ENCODE results near the gene DLG5. TPM values are rescaled to one million over a fixed set of nuclear protein-coding genes. Genes with fewer than 3 reads are reported as not detected.

DLG5 gene
- total and polyA plus RNA-seq, 2 experiments from 2014 or later, result 15.5 to 29.3 TPM

GRCh38 chr10:77971804-77972144 lies 45.2 kb upstream of the DLG5 start:
- Histone ChIP-seq H3K9me3 (ENCODE audit: low read depth) (no peaks in the 10 kb centered on the region), H3K36me3 (replicated peaks; ENCODE audit: insufficient read depth, low read depth) (no peaks in the 10 kb centered on the region), H3K27ac (peak overlapping the region; percentile 83), H3K79me2 (no peaks in the 10 kb centered on the region), H3K4me3 (no peak overlapping the region), H3K4me1 (ENCODE audit: insufficient read depth) (peaks cover 11% of the 10 kb centered on the region), H2AFZ (no peak overlapping the region), H3K27me3 (no peaks in the 10 kb centered on the region), H3K4me2 (peak overlapping the region; percentile 38), H4K20me1 (ENCODE audit: insufficient read depth, poor library complexity, severe bottlenecking) (no peaks in the 10 kb centered on the region), H3K9me2 (replicated peaks; ENCODE audit: insufficient read depth) (no peaks in the 10 kb centered on the region)
- 90% methylated on average over 3 of the region's 3 CpGs for WGBS (ENCODE audit: low lambda C conversion rate, missing lambda C conversion rate)
- TF ChIP-seq EZH2phosphoT487 (IDR thresholded peaks at IDR 0.05; ENCODE audit: low read depth, severe bottlenecking, unreplicated experiment) (no peak), EZH2 (IDR thresholded peaks at IDR 0.05; ENCODE audit: borderline replicate concordance) (no peak)
- no peak for DNase-seq (ENCODE audit: low spot score)

- Histone ChIP-seq H3K79me2 (no peaks in the 10 kb centered on the region), H3K9me3 (ENCODE audit: low read depth) (no peaks in the 10 kb centered on the region), H3K27ac (peak overlapping the region; percentile 83), H4K20me1 (ENCODE audit: insufficient read depth, poor library complexity, severe bottlenecking) (no peaks in the 10 kb centered on the region), H3K27me3 (no peaks in the 10 kb centered on the region), H2AFZ (peak overlapping the region; percentile 21), H3K4me2 (peak overlapping the region; percentile 55), H3K9me2 (replicated peaks; ENCODE audit: insufficient read depth) (no peaks in the 10 kb centered on the region), H3K4me3 (no peak overlapping the region), H3K36me3 (replicated peaks; ENCODE audit: insufficient read depth, low read depth) (no peaks in the 10 kb centered on the region), H3K4me1 (ENCODE audit: insufficient read depth) (peaks cover 11% of the 10 kb centered on the region)
- DNase-seq (ENCODE audit: low spot score), result peak; percentile 86
- 32% methylated on average over 7 of the region's 7 CpGs for WGBS (ENCODE audit: low lambda C conversion rate, missing lambda C conversion rate)
- TF ChIP-seq EZH2phosphoT487 (IDR thresholded peaks at IDR 0.05; ENCODE audit: low read depth, severe bottlenecking, unreplicated experiment), result no peak
- TF ChIP-seq CTCF (IDR thresholded peaks at IDR 0.05; ENCODE audit: poor library complexity), result no peak
- TF ChIP-seq EZH2 (IDR thresholded peaks at IDR 0.05; ENCODE audit: borderline replicate concordance), result no peak
Measured at GRCh38 chr10:77970869-77971803, 44.6 kb upstream of the DLG5 start.

GRCh38 chr10:77969114-77969513 lies 42.6 kb upstream of the DLG5 start:
- Histone ChIP-seq H3K79me2 (no peaks in the 10 kb centered on the region), H3K4me1 (ENCODE audit: insufficient read depth) (peaks cover 11% of the 10 kb centered on the region), H2AFZ (no peak overlapping the region), H4K20me1 (ENCODE audit: insufficient read depth, poor library complexity, severe bottlenecking) (no peaks in the 10 kb centered on the region), H3K9me3 (ENCODE audit: low read depth) (no peaks in the 10 kb centered on the region), H3K4me2 (no peak overlapping the region), H3K27ac (no peak overlapping the region), H3K27me3 (no peaks in the 10 kb centered on the region), H3K36me3 (replicated peaks; ENCODE audit: insufficient read depth, low read depth) (no peaks in the 10 kb centered on the region), H3K4me3 (no peak overlapping the region), H3K9me2 (replicated peaks; ENCODE audit: insufficient read depth) (no peaks in the 10 kb centered on the region)
- no peak for DNase-seq (ENCODE audit: low spot score)
- TF ChIP-seq EZH2 (IDR thresholded peaks at IDR 0.05; ENCODE audit: borderline replicate concordance) (no peak), EZH2phosphoT487 (IDR thresholded peaks at IDR 0.05; ENCODE audit: low read depth, severe bottlenecking, unreplicated experiment) (no peak), CTCF (IDR thresholded peaks at IDR 0.05; ENCODE audit: poor library complexity) (no peak)
- 74% methylated on average over 4 of the region's 4 CpGs for WGBS (ENCODE audit: low lambda C conversion rate, missing lambda C conversion rate)

GRCh38 chr10:77967611-77968022 lies 41.1 kb upstream of the DLG5 start:
- Histone ChIP-seq H3K27me3 (no peaks in the 10 kb centered on the region), H3K9me2 (replicated peaks; ENCODE audit: insufficient read depth) (no peaks in the 10 kb centered on the region), H3K4me1 (ENCODE audit: insufficient read depth) (peaks cover 11% of the 10 kb centered on the region), H3K4me3 (no peak overlapping the region), H3K9me3 (ENCODE audit: low read depth) (no peaks in the 10 kb centered on the region), H3K36me3 (replicated peaks; ENCODE audit: insufficient read depth, low read depth) (no peaks in the 10 kb centered on the region), H2AFZ (no peak overlapping the region), H3K79me2 (no peaks in the 10 kb centered on the region), H3K4me2 (peak overlapping the region; percentile 26), H3K27ac (peak overlapping the region; percentile 57), H4K20me1 (ENCODE audit: insufficient read depth, poor library complexity, severe bottlenecking) (no peaks in the 10 kb centered on the region)
- peak; percentile 58 for DNase-seq (ENCODE audit: low spot score)
- TF ChIP-seq EZH2phosphoT487 (IDR thresholded peaks at IDR 0.05; ENCODE audit: low read depth, severe bottlenecking, unreplicated experiment) (no peak), EZH2 (IDR thresholded peaks at IDR 0.05; ENCODE audit: borderline replicate concordance) (no peak)
- 25% methylated on average over 8 of the region's 8 CpGs for WGBS (ENCODE audit: low lambda C conversion rate, missing lambda C conversion rate)
